OCI-LY3 (cell line): ENCODE results near the gene FFAR2.

Source experiments
- CTCF ChIP-seq: fragments of 200-600, 300-600 bp; sonication (generic); IDR thresholded peaks from 2 replicates; pipeline ENCODE4 v1.5.1; 2014; ENCODE audit warnings: antibody characterized with exemption, low read length, low read depth
- EZH2phosphoT487 ChIP-seq: fragments of 200-600 bp; shearing (Covaris generic); IDR thresholded peaks from 2 replicates; pipeline ENCODE4 v1.6.1; 2018; ENCODE audit warnings: antibody characterized with exemption, mixed run types, low read depth

DNA sequence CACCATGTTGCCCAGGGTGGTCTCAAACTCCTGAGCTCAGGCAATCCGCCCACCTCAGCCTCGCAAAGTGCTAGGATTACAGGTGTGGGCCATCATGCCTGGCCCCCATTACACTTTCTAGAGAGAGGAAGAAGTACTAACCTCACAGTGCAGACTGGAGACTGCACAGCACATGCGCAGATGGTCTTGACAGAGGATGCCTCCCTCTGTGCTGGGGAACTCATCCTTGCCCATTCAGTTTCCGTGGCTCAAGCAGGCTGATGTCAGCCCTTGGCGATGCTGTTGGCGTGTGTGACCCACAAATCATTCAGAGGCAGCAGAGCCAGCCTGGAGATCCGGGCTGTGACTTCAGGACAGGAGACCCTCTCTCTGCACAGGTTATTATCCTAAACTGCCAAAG lies 14.6 kb upstream of the FFAR2 start:
- TF ChIP-seq CTCF (no peak), EZH2phosphoT487 (no peak)
